D721Med (cell line): Measurements from ENCODE around the gene SLAIN1.

ENCODE experiments used
- DNase-seq: peaks from one replicate; pipeline ENCODE4 v3.0.0; 2011; ENCODE audit warnings: low spot score; ENCODE audit not compliant: insufficient read length
- FAIRE-seq: peaks from 2 replicates; lab custom pipeline; 2011; peaks lifted over from hg19 to GRCh38; lab: Jason Lieb, UNC
- TF ChIP-seq, protein P1 (sequence below): IDR thresholded peaks from 2 replicates; pipeline ENCODE4 v1.5.1; 2012; ENCODE audit warnings: mild to moderate bottlenecking, control low read depth; ENCODE audit not compliant: insufficient read depth; ENCODE audit errors: missing control alignments

The SLAIN1 gene

GRCh38 chr13:77751513-77752456 is 54.3 kb downstream of the SLAIN1 start:
- TF ChIP-seq, protein P1, sequence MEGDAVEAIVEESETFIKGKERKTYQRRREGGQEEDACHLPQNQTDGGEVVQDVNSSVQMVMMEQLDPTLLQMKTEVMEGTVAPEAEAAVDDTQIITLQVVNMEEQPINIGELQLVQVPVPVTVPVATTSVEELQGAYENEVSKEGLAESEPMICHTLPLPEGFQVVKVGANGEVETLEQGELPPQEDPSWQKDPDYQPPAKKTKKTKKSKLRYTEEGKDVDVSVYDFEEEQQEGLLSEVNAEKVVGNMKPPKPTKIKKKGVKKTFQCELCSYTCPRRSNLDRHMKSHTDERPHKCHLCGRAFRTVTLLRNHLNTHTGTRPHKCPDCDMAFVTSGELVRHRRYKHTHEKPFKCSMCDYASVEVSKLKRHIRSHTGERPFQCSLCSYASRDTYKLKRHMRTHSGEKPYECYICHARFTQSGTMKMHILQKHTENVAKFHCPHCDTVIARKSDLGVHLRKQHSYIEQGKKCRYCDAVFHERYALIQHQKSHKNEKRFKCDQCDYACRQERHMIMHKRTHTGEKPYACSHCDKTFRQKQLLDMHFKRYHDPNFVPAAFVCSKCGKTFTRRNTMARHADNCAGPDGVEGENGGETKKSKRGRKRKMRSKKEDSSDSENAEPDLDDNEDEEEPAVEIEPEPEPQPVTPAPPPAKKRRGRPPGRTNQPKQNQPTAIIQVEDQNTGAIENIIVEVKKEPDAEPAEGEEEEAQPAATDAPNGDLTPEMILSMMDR: peak; percentile 97
- FAIRE-seq (peak; percentile 94), DNase-seq (no peak)

- TF ChIP-seq, protein P1: no peak
- no peak for DNase-seq
- FAIRE-seq: peak; percentile 74
Measured at GRCh38 chr13:77752512-77753069, 55.1 kb downstream of the SLAIN1 start.

DNA sequence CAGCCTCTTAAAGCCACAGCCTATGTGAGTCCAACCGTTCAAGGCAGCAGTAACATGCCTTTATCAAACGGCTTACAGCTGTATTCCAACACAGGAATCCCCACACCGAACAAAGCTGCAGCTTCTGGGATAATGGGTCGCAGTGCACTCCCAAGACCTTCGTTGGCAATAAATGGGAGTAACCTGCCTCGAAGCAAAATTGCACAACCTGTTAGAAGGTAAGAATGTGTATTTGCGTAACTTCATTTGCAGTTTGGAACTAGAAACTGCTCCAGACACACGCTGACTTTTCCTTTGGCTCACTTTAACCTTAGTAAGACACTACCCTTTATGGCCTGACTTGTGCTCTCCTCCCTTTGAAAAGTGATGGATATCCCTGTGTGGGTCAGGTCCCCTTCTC is 63.4 kb downstream of the SLAIN1 start:
- no peak for DNase-seq
- FAIRE-seq: no peak

DNA sequence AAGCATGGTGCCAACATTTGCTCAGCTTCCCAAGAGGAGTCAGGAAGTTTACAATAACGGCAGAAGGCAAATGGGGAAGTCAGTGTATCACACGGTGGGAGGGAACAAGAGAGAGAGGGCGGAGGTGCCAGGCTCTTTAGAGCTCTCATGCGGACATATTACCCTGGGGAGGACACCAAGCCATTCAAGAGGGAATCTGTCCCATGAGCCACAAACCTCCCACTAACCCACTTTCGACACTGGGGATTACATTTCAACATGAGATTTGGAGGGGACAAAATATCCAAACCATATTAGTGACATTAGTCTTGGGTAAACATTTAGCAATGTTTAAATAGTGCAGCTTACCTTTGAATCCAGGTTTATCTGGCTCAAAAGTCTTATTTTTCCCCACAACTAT is 69.9 kb downstream of the SLAIN1 start:
- no peak for FAIRE-seq
- TF ChIP-seq, protein P1: no peak
- no peak for DNase-seq

More for the DNA sequence above, 63.4 kb downstream of the SLAIN1 start:
- TF ChIP-seq, protein P1: no peak

DNA sequence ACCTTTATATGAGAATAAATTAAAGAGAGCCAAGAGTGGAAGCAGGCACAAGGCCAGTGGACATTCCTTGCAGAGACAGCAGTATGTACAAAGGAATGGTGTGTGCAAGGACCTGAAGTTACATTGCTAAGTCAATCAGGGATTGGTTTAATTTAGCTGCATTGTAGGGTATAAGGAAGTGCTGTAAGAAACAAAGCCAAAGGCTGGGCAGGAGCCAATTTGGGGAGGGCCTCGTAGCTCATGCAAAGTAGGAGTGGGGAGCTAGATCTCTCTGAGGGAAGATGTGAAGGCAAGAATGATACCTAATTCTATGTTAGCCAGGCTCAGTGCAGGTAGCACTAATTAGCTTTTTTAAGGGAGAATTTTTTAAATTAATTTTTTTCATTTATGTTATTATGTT is 76.7 kb downstream of the SLAIN1 start:
- FAIRE-seq: no peak
- no peak for DNase-seq
- TF ChIP-seq, protein P1: no peak

GRCh38 chr13:77776704-77777103 is 79.2 kb downstream of the SLAIN1 start:
- no peak for FAIRE-seq
- TF ChIP-seq, protein P1: no peak

More at GRCh38 chr13:77776704-77777103, 79.2 kb downstream of the SLAIN1 start:
- DNase-seq: no peak
